ENCODE results near the gene GATC.
A peak's percentile ranks its signal among the peaks of the same experiment; 100 is the strongest.
"Not testable (repeated sequence)": the region's sequence is repeated elsewhere in the genome, so short reads cannot be mapped to it uniquely, and the experiment has no call there.

The GATC gene

GRCh38 chr12:120437735-120438494, 8.3 kb upstream of the GATC start, which contains the start of gene COX6A1:
Gene COX6A1, plus strand, starts transcription at chr12:120438113. Its CDS starts 14 bp downstream, at chr12:120438127.
- DNase-seq = peak; percentile 100

GRCh38 chr12:120438495-120439198, 7.6 kb upstream of the GATC start:
- DNase-seq = no peak

- DNase-seq = no peak
Observed at GRCh38 chr12:120439646-120440247, 6.5 kb upstream of the GATC start.

GRCh38 chr12:120444676-120445075, 1.6 kb upstream of the GATC start:
- no peak for DNase-seq

- not testable (repeated sequence) for DNase-seq
Observed at GRCh38 chr12:120446844-120447178, 567 bp downstream of the GATC start.

- DNase-seq = no peak
Observed at GRCh38 chr12:120447992-120448391, 1.7 kb downstream of the GATC start.

GRCh38 chr12:120452524-120452923, 6.3 kb downstream of the GATC start:
- not testable (repeated sequence) for DNase-seq

- no peak for DNase-seq
Observed at GRCh38 chr12:120453060-120453750, 7.0 kb downstream of the GATC start.

- DNase-seq = no peak
Observed at GRCh38 chr12:120453977-120454376, 7.7 kb downstream of the GATC start.

- no peak for DNase-seq
Observed at GRCh38 chr12:120455302-120455701, 9.1 kb downstream of the GATC start.

- DNase-seq = no peak
Observed at GRCh38 chr12:120457133-120457532, 10.9 kb downstream of the GATC start.

GRCh38 chr12:120460157-120460556, 13.9 kb downstream of the GATC start:
- no peak for DNase-seq

- no peak for DNase-seq
Observed at GRCh38 chr12:120462099-120462640, 15.9 kb downstream of the GATC start.

GRCh38 chr12:120463712-120464111, 17.5 kb downstream of the GATC start:
- no peak for DNase-seq

- DNase-seq = no peak
Observed at GRCh38 chr12:120465756-120466155, 19.5 kb downstream of the GATC start.

- no peak for DNase-seq
Observed at GRCh38 chr12:120466560-120467315, 20.5 kb downstream of the GATC start.

GRCh38 chr12:120467439-120467838, 21.2 kb downstream of the GATC start:
- no peak for DNase-seq

- DNase-seq = no peak
Observed at GRCh38 chr12:120468325-120468820, 22.1 kb downstream of the GATC start.

GRCh38 chr12:120468821-120469449, 22.7 kb downstream of the GATC start:
- DNase-seq = no peak

GRCh38 chr12:120469450-120470149, 23.4 kb downstream of the GATC start, which contains the start of gene SRSF9:
Gene SRSF9, minus strand, starts transcription at chr12:120469748. Its CDS starts 139 bp downstream, at chr12:120469609.
- DNase-seq = peak; percentile 92

Measured in DMS153 (cell line).